Superior temporal gyrus (tissue), 1 donor: Measurements from ENCODE around the gene GATC.
"Not testable (repeated sequence)": the region's sequence is repeated elsewhere in the genome, so short reads cannot be mapped to it uniquely, and the experiment has no call there.

Experiments used
- DNase-seq: peaks from one replicate; pipeline ENCODE4 v3.0.0-alpha.2; 2016; ENCODE audit errors: extremely low spot score

The GATC gene

GRCh38 chr12:120470150-120470784 is 24.0 kb downstream of the GATC start:
- DNase-seq, result no peak

DNA sequence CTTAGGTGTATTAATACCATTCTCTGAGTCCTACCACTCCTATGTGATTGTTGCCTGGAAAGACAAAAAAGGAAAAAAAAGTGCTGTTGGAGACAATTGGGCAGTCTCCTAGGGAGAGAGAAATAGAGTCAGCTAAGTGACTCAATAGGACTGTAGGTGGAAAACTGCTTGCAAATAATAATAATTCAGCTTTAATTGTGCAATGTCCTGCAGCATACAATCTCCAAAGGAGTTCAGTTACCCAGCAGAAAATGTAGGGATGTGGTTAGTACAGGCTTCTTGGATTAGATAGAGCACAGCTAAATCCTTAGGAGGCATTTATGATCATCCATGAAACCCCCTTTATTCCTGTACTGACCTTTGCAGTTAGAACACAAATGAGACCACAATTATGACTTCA is 26.3 kb downstream of the GATC start:
- DNase-seq, result no peak

DNA sequence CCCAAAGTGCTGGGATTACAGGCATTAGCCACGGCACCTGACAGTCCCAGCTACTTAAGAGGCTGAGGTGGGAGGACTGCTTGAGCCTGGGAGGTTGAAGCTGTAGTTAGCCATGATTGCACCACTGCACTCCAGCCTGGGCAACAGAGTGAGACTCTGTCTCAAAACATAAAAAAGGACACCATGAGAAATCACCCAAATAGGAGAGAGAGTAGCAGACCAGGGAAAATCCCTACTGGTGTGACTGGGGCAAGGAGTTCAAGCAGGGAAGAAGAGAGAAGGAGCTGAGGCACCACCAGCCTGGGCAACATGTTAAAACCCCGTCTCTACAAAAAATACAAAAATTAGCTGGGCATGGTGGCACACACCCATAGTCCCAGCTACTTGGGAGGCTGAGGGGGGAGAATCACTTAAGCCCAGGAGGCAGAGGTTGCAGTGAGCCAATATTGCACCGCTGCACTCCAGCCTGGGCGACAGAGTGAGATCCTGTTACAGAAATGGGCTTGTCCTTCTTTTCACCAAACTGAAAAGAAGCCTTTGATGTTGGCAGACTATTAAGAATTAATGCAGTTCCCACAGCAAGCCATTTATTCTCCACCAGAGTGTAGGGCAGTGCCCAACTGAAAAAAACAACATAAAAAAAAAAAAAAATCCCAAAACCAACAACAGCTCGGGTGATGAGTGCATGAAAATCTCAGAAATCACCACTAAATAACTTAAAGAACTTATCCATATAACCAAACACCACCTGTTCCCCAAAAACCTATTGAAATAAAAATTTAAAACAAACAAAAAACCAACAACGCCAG is 27.8 kb downstream of the GATC start:
- no peak for DNase-seq

DNA sequence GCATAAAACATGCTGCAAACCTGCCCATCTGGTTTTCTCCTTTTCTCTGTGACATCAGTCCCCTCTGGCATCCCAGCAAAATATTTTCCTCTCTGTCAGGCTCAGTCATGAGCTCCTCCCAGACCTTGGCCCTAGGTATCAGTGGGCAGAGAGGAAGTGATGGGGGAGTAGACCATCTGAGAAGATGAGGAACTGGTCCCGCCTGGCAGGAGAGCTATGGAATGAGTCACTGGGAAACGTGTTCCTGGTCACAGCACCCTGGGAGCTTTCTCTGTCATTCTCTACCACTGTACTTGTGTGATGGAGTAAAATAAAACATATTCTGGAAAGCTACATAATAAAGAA is 28.3 kb downstream of the GATC start:
- DNase-seq, result no peak

- no peak for DNase-seq
These were observed 29.4 kb downstream of the GATC start for GRCh38 chr12:120475643-120476042.

- DNase-seq, result no peak
These were observed 33.2 kb downstream of the GATC start for GRCh38 chr12:120479458-120479857.

DNA sequence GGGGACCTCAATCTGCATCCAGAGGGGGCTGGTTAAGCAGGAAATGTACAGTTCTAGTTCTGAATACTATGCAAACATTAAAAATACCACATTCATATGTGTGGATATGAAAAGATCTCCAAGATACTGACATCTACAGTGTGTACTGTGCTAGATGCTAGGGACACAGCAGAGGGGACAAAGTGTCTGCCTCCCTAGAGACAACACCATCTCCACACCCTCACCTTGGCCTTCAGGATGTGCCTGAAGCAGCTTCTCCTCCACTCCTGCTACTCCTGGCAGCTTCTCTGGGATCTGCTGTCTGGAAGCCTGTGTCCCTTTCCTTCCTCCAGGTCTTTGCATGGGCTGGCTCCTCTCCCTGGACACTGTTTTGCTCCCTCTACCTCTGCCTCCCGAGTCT is 34.0 kb downstream of the GATC start:
- DNase-seq, result no peak

GRCh38 chr12:120481022-120481767 is 35.0 kb downstream of the GATC start:
- no peak for DNase-seq

DNA sequence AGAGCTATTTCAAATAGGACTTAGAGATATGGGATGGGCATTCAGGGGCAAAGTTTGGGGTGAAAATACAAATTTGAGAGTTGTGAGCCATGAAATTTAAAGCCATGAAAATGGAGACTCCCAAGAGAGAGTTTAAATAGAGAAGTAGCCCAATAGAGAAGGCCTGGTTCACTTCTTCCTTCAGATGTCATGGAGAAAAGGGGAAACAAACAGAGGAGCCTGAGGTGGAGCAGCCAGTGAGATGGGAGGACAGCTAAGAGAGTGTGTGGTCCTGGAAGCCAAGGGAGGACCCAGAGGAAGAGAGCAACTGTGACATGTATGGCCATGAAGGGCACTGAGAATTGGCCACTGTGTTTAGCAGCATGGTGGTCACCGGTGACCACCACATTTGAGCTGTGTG is 37.4 kb downstream of the GATC start:
- no peak for DNase-seq

- DNase-seq, result no peak
These were observed 40.0 kb downstream of the GATC start for GRCh38 chr12:120485961-120486881.

DNA sequence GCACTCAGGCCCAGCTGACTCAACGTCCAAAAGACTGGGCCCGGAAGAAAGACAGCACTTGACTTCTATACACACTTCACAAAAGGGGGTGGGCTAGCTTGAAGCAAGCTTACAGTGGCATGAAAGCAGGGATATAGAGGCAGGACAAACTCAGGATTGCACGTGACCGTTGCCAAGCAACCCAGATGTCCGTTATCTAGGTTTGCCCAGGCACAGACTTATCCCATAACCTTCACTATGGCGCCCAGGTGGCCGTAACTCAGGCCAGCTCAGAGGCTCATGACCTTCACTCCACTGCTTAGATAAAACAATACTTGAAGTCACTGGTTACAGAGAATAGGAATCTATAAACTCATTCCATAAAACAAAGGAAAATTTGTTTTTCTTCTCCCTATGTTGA is 41.3 kb downstream of the GATC start:
- DNase-seq, result not testable (repeated sequence)

- DNase-seq, result no peak
These were observed 41.9 kb downstream of the GATC start for GRCh38 chr12:120488057-120488640.

- no peak for DNase-seq
These were observed 42.8 kb downstream of the GATC start for GRCh38 chr12:120489018-120489417.

- no peak for DNase-seq
These were observed 44.1 kb downstream of the GATC start for GRCh38 chr12:120490325-120490724.

- no peak for DNase-seq
These were observed 44.7 kb downstream of the GATC start for GRCh38 chr12:120490833-120491512.

GRCh38 chr12:120495186-120495730 is 49.0 kb downstream of the GATC start:
- no peak for DNase-seq

DNA sequence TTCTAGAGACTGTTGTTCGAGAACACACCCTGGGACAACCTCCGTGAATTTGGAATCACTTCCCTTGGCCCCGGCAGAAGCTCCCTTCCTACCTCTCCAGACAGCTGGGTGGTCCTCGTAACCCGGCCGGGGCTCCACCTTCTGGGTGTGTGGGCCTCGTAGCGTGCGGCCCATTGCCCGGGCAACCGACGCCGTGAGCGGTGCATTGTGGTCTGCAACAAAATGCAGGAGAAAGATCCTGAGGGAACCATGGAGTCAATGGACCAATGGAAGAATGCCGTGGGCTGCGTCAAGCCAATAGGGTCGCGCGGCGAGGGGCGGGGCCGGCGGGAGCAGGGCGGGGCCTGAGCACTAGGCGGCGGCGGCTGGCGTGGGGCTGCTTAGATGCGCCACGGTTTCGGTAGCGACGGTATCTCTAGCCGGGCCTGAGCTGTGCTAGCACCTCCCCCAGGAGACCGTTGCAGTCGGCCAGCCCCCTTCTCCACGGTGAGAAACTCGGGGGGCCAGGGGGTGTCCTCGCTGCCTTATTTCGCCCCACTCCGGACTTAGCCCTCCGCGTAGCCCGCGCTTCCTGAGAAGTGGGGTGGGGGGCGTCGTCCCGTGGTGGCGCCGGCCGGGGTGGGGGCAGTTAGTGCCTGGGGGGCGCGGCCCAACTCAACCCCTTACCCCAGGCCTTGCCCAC is 49.6 kb downstream of the GATC start, which contains the start of gene DYNLL1:
DYNLL1 (plus strand) TSS at position 383 of the 682 bp plus-strand sequence. CDS start 309 bp downstream, outside the sequence.
- DNase-seq, result peak; percentile 95

GRCh38 chr12:120496413-120497340 is 50.4 kb downstream of the GATC start:
- peak; percentile 84 for DNase-seq
